GM23248 (cell line): ENCODE measurements around the gene FHOD3. TPM values are rescaled to one million over a fixed set of nuclear protein-coding genes. Genes with fewer than 3 reads are reported as not detected.
A peak's percentile ranks its signal among the peaks of the same experiment; 100 is the strongest.

Source experiments
- DNase-seq: peaks from one replicate; pipeline ENCODE4 v3.0.0-alpha.2; 2015
- H2AFZ ChIP-seq: fragments of 200-600 bp; sonication (generic); 2 replicates; pipeline ENCODE4 v1.6.1; 2016; ENCODE audit warnings: antibody characterized with exemption
- H3F3A ChIP-seq: fragments of 200-600 bp; sonication (generic); 2 replicates; pipeline ENCODE4 v1.6.1; 2016; ENCODE audit warnings: mild to moderate bottlenecking, antibody characterized with exemption, mixed run types; ENCODE audit not compliant: insufficient read depth
- H3K27ac ChIP-seq: fragments of 200-600 bp; sonication (generic); 2 replicates; pipeline ENCODE4 v1.5.1; 2016; ENCODE audit warnings: mild to moderate bottlenecking
- H3K27me3 ChIP-seq: fragments of 200-600 bp; sonication (generic); replicated peaks from 2 replicates; pipeline ENCODE4 v1.6.1; 2016; ENCODE audit warnings: mild to moderate bottlenecking; ENCODE audit not compliant: insufficient read depth
- H3K36me3 ChIP-seq: fragments of 200-600 bp; sonication (generic); 2 replicates; pipeline ENCODE4 v1.6.1; 2016; ENCODE audit warnings: low read depth, mild to moderate bottlenecking
- H3K4me1 ChIP-seq: fragments of 200-600 bp; sonication (generic); 2 replicates; pipeline ENCODE4 v1.6.1; 2016; ENCODE audit warnings: mild to moderate bottlenecking; ENCODE audit not compliant: insufficient read depth
- H3K4me2 ChIP-seq: fragments of 200-600 bp; sonication (generic); one replicate; pipeline ENCODE4 v1.6.1; 2016; ENCODE audit warnings: mild to moderate bottlenecking; ENCODE audit not compliant: unreplicated experiment
- H3K4me3 ChIP-seq: fragments of 200-600 bp; sonication (generic); 2 replicates; pipeline ENCODE4 v1.5.1; 2016; ENCODE audit warnings: mild to moderate bottlenecking
- H3K79me2 ChIP-seq: fragments of 200-600 bp; sonication (generic); 2 replicates; pipeline ENCODE4 v1.6.1; 2016; ENCODE audit warnings: mild to moderate bottlenecking; ENCODE audit not compliant: insufficient read depth
- H3K9ac ChIP-seq: fragments of 200-600 bp; sonication (generic); 2 replicates; pipeline ENCODE4 v1.6.1; 2016; ENCODE audit warnings: mild to moderate bottlenecking
- H3K9me2 ChIP-seq: fragments of 200-600 bp; sonication (generic); 2 replicates; pipeline ENCODE4 v1.6.1; 2016; ENCODE audit warnings: mixed run types, mild to moderate bottlenecking, moderate library complexity; ENCODE audit not compliant: insufficient read depth
- H3K9me3 ChIP-seq: fragments of 200-600 bp; sonication (generic); one replicate; pipeline ENCODE4 v1.6.1; 2017; ENCODE audit warnings: low read depth
- H4K20me1 ChIP-seq: fragments of 200-600 bp; sonication (generic); 2 replicates; pipeline ENCODE4 v1.6.0; 2016; ENCODE audit not compliant: insufficient read depth
- EZH2 ChIP-seq: fragments of 200-600 bp; sonication (generic); IDR thresholded peaks from 2 replicates; pipeline ENCODE4 v1.6.1; 2018; ENCODE audit warnings: antibody characterized with exemption, mild to moderate bottlenecking; ENCODE audit not compliant: insufficient read depth, poor library complexity, severe bottlenecking
- EZH2phosphoT487 ChIP-seq: fragments of 200-600 bp; sonication (generic); IDR thresholded peaks from 2 replicates; pipeline ENCODE4 v1.6.1; 2018; ENCODE audit warnings: antibody characterized with exemption, moderate library complexity, mild to moderate bottlenecking, low read depth; ENCODE audit not compliant: insufficient read depth
- WGBS, 2 experiments: methylation state at CpG; one replicate each; pipeline ENCODE4 v1.1.6; 2015 to 2017; ENCODE audit warnings: low lambda C conversion rate in 2 of 2, low coverage in 1 of 2; ENCODE audit errors: missing lambda C conversion rate in 2 of 2; 5-methylcytosine and 5-hydroxymethylcytosine counted together
- in situ Hi-C: fragments of 300-500 bp; cut with MboI; formaldehyde crosslinking; loops from 2 replicates; pipeline ENCODE4 v1.15.0; 2020
- polyA plus RNA-seq: library from polyadenylated mRNA; unstranded; fragments of >200 nt; fragmentation: Nextera tagmentation; extraction: Ambion mirVana; gene quantifications from 2 replicates; pipeline ENCODE4 v1.2.1, GENCODE V29; 2016
- total RNA-seq: library from RNA; depleted of rRNA; stranded (reverse); fragments of >200 nt; shearing (Covaris generic); gene quantifications from 2 replicates; pipeline ENCODE4 v1.2.3, GENCODE V29; 2014

FHOD3 gene
- total and polyA plus RNA-seq, 2 experiments from 2014 or later: 1.6 to 10.1 TPM

GRCh38 chr18:36532394-36532793 is 234.9 kb downstream of the FHOD3 start:
- Histone ChIP-seq H3K9ac (no peak overlapping the region), H2AFZ (no peak overlapping the region), H3K36me3 (no peaks in the 10 kb centered on the region), H3K79me2 (no peaks in the 10 kb centered on the region), H3K4me3 (no peak overlapping the region), H3K27me3 (no peaks in the 10 kb centered on the region), H4K20me1 (no peaks in the 10 kb centered on the region), H3K9me3 (no peaks in the 10 kb centered on the region), H3K4me2 (no peak overlapping the region), H3K9me2 (no peaks in the 10 kb centered on the region), H3K4me1 (peaks cover 4% of the 10 kb centered on the region; the same call in 1 of the 2 replicates), H3K27ac (no peak overlapping the region), H3F3A (peaks cover 3% of the 10 kb centered on the region; the same call in 1 of the 2 replicates)
- DNase-seq: peak; percentile 88
- no peak for TF ChIP-seq EZH2phosphoT487
- TF ChIP-seq EZH2: no peak
- WGBS, 2 experiments: 44 to 49% methylated on average over 5 of the region's 5 CpGs
- in situ Hi-C loops: no loop called here

DNA sequence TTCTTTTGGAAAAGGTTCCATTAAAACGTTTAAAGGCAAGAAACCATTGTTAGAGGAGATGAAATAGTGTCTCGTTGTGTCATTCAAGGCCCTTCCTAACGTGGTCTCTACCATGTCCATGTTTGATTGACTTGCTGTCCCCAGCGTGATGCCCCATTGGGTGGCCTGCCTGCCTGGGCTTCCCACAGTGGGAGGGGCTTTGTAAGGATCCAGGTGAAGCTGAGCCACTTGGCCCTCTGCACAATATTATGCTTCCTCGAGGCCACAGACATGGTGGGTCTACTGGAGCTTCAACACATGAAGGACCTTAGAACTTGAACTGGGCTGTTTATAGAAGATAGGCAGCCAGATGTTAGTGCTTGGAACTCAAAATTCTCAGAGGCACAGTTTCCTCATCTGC is 235.3 kb downstream of the FHOD3 start:
- TF ChIP-seq EZH2phosphoT487: no peak
- no peak for TF ChIP-seq EZH2
- no peaks in the 10 kb centered on the region for H3K79me2 ChIP-seq
- H2AFZ ChIP-seq: no peak overlapping the region
- H3K9me3 ChIP-seq: no peaks in the 10 kb centered on the region
- no peaks in the 10 kb centered on the region for H3K36me3 ChIP-seq
- in situ Hi-C loops: no loop called here
- H3K27ac ChIP-seq: no peak overlapping the region
- H3K9ac ChIP-seq: no peak overlapping the region
- H4K20me1 ChIP-seq: no peaks in the 10 kb centered on the region
- H3F3A ChIP-seq: peaks cover 3% of the 10 kb centered on the region; the same call in 1 of the 2 replicates
- no peak overlapping the region for H3K4me2 ChIP-seq
- H3K9me2 ChIP-seq: no peaks in the 10 kb centered on the region
- WGBS, 2 experiments: 95 to 96% methylated on average over 5 of the region's 5 CpGs
- H3K4me3 ChIP-seq: no peak overlapping the region
- H3K4me1 ChIP-seq: peaks cover 4% of the 10 kb centered on the region; the same call in 1 of the 2 replicates
- DNase-seq: no peak
- H3K27me3 ChIP-seq: no peaks in the 10 kb centered on the region

- 97 to 98% methylated on average over 8 of the region's 8 CpGs for WGBS, 2 experiments
- no peak overlapping the region for H3K27ac ChIP-seq
- in situ Hi-C loops: no loop called here
Observed at GRCh38 chr18:36533446-36534153, 236.1 kb downstream of the FHOD3 start.

DNA sequence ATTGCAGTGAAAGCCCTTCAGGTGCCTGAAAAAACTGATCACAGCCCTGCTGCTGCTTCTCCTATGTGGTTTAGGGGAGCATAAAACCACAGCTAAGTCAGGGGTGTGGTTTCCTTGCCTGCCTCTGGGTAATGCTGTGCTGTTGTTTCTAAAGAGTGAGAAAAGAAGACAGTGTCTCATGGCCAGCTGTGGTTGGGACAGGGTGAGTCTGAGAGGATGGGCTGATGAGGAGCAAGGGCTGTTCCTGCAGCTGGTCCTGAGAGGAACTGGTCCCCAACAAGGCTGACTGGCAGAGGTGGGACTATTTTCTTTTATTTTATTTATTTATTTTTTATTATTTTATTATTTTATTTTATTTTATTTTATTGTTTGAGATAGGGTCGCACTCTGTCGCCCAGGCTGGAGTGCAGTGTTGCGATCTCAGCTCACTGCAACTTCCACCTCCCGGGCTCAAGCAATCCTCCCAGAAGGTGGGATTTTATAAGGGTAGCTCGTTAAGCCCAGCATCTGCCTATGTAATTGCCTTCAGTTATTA is 236.7 kb downstream of the FHOD3 start:
- Histone ChIP-seq H3K9ac (no peak overlapping the region), H3K27ac (no peak overlapping the region), H3K9me3 (no peaks in the 10 kb centered on the region), H3K4me1 (peaks cover 4% of the 10 kb centered on the region; the same call in 1 of the 2 replicates), H3K4me3 (no peak overlapping the region), H3F3A (peaks cover 3% of the 10 kb centered on the region; the same call in 1 of the 2 replicates), H3K79me2 (no peaks in the 10 kb centered on the region), H3K36me3 (no peaks in the 10 kb centered on the region), H2AFZ (no peak overlapping the region), H3K9me2 (no peaks in the 10 kb centered on the region), H3K4me2 (no peak overlapping the region), H4K20me1 (no peaks in the 10 kb centered on the region), H3K27me3 (no peaks in the 10 kb centered on the region)
- no peak for TF ChIP-seq EZH2phosphoT487
- TF ChIP-seq EZH2: no peak
- in situ Hi-C loops: no loop called here
- peak; percentile 46 for DNase-seq
- WGBS, 2 experiments: 80 to 85% methylated on average over 5 of the region's 5 CpGs

More at GRCh38 chr18:36533446-36534153, 236.1 kb downstream of the FHOD3 start:
- Histone ChIP-seq H3K4me1 (peaks cover 4% of the 10 kb centered on the region; the same call in 1 of the 2 replicates), H3K79me2 (no peaks in the 10 kb centered on the region), H3K9ac (no peak overlapping the region), H3K9me3 (no peaks in the 10 kb centered on the region), H3K36me3 (no peaks in the 10 kb centered on the region), H3K4me2 (no peak overlapping the region), H3K27me3 (no peaks in the 10 kb centered on the region), H3F3A (peaks cover 3% of the 10 kb centered on the region; the same call in 1 of the 2 replicates), H4K20me1 (no peaks in the 10 kb centered on the region), H3K4me3 (no peak overlapping the region), H3K9me2 (no peaks in the 10 kb centered on the region), H2AFZ (no peak overlapping the region)
- TF ChIP-seq EZH2phosphoT487 (no peak), EZH2 (no peak)
- DNase-seq: no peak
